ENCODE measurements around the gene SMARCB1. TPM values are rescaled to one million over a fixed set of nuclear protein-coding genes. Genes with fewer than 3 reads are reported as not detected.

Gene SMARCB1
- total RNA-seq, 4 donors from 2014 or later = 37.8 to 61.0 (median 47.7) TPM

DNA sequence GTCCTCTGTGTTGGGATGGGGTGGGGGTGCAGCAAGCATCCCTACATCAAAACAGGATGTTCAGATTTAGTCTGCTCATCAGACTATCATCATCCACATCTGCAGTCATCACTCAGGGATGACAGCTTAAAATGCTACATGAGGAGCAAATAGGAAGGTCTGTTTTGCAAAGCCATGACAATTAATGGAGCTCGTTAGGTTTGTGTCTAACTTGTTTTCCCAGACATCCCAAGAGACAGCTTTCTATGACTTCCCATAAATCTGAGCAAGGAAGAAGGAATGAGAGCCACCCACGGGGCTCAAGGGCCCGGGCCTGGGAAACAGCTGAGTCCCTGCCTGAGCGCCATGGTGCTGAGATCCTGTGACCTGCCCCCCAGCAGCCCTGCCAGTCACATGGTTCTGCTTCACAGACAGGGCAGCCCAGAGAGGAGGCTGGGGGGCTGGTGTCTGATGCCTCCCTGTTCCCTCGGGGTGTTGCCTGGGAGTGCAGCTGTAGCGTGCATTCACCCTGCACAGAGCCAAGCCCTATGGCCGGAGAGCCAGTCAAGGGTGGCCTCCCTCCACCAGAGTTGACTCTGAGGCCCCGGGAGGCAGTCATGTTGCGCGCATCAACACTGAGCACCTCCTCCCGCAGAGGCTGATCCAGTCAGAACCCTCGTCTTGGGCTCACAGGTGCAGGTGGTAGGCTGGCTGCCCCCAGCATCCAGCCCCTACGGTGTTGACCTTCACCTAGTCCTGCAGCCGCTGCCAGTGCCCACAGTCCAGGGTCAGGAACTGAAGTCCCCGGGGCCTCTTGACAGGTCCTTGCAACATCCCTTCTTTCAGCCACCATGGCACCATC lies 40.0 kb downstream of the SMARCB1 start:
- H3K36me3 ChIP-seq = peaks cover 40 to 100% (median 57%) of the 10 kb centered on the region in 3 donors
- intact Hi-C loops (cut with DNase I) = no loop called here
- DNase-seq = no peak
- TF ChIP-seq POLR2A (IDR thresholded peaks at IDR 0.05) = no peak
- TF ChIP-seq, protein P1, sequence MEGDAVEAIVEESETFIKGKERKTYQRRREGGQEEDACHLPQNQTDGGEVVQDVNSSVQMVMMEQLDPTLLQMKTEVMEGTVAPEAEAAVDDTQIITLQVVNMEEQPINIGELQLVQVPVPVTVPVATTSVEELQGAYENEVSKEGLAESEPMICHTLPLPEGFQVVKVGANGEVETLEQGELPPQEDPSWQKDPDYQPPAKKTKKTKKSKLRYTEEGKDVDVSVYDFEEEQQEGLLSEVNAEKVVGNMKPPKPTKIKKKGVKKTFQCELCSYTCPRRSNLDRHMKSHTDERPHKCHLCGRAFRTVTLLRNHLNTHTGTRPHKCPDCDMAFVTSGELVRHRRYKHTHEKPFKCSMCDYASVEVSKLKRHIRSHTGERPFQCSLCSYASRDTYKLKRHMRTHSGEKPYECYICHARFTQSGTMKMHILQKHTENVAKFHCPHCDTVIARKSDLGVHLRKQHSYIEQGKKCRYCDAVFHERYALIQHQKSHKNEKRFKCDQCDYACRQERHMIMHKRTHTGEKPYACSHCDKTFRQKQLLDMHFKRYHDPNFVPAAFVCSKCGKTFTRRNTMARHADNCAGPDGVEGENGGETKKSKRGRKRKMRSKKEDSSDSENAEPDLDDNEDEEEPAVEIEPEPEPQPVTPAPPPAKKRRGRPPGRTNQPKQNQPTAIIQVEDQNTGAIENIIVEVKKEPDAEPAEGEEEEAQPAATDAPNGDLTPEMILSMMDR (IDR thresholded peaks at IDR 0.05) = no peak
- H3K27ac ChIP-seq = peak overlapping the region in 1 of 4 donors; percentile 6
- H3K4me3 ChIP-seq = no peak overlapping the region
- no peaks in the 10 kb centered on the region for H3K4me1 ChIP-seq
- WGBS, 2 donors = 69 to 90% methylated on average over 4 to 6 of the region's 15 CpGs
- no peaks in the 10 kb centered on the region for H3K9me3 ChIP-seq
- no peaks in the 10 kb centered on the region for H3K27me3 ChIP-seq

DNA sequence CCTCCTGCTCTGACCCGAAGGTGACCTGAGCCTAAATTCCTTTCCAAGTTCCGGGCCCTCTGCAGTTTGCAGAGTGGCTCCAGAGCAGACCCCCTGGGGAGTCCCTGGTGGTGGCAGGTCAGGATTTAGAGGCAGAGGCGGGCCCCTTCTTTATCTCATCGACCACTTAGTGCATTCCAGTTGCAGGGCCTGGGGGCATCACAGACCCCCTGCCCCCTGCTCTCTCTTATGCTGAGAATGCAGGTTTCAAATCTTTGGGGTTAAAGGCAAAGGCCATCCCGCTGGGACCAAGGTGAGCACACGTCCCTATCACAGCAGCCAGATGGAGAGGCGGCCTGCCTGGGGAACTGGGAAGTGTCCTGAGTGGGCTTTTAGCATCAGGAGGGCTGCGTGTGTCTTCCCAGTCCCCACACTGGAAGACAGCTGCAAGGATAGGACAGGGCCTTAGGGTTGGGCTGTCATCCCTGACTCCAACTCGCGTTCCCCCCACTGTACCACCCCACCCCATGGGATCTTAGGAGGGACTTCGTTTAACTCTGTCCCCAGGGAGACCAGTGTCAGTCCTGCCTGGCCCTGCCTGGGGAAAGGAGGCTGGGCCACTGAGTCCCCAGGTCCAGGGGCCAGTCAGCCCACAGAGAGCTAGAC lies 40.7 kb downstream of the SMARCB1 start:
- Histone ChIP-seq H3K4me3 (no peak overlapping the region), H3K27ac (peak overlapping the region in 1 of 4 donors; percentile 25), H3K4me1 (no peaks in the 10 kb centered on the region), H3K9me3 (no peaks in the 10 kb centered on the region), H3K27me3 (no peaks in the 10 kb centered on the region), H3K36me3 (peaks cover 37 to 100% (median 54%) of the 10 kb centered on the region in 3 donors)
- DNase-seq = no peak
- TF ChIP-seq POLR2A (IDR thresholded peaks at IDR 0.05) = no peak
- TF ChIP-seq, protein P1 (IDR thresholded peaks at IDR 0.05) = no peak
- WGBS, 2 donors = 89 to 98% methylated on average over 5 to 6 of the region's 11 CpGs
- intact Hi-C loops (cut with DNase I) = no loop called here

DNA sequence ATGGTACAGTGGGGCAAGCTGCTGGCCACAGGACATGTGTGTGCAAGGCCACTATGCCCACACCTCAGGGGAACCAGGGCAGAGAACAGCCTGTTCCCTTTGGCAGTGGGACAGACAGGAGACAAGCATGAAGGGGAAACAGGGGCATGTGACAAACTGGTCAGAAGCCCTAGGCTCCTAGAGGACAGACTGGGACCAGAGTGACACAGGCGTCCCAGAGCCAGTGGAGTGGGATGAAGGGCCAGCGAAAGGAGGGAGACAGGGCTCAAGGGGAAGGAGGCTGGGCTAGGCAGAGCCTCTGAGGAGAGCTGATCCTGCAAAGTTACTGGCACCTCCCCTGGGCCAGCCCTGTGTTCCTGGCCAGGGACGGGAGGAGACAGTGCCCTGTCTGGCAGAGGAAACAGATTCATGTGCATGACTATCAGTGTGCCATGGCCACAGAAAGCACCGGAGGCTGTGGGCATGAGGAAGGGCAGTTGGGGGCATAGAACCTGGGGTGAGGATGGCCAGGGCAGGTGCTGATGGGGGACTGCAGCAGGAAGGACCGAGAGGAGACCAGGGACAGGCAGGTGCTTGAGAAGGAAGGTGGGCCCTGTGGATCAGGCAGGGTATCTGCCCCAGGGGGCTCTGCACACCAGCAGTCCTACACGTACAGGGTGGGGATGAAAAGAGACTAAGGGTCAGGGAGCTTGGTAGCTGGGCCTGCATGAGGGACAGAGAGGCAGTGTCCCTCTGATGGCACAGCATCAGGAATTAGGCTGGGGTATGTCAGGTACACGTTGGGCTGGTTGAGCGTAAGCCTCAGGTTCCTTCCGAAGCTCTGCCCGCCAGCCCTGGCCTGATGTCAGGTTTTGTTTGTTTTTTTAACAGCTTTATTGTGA lies 42.3 kb downstream of the SMARCB1 start:
- H3K36me3 ChIP-seq = peaks cover 48 to 100% (median 49%) of the 10 kb centered on the region in 3 donors
- intact Hi-C loops (cut with DNase I) = no loop called here
- no peaks in the 10 kb centered on the region for H3K4me1 ChIP-seq
- 85 to 86% methylated on average over 8 to 10 of the region's 10 CpGs for WGBS, 2 donors
- no peak overlapping the region for H3K27ac ChIP-seq
- H3K27me3 ChIP-seq = no peaks in the 10 kb centered on the region
- DNase-seq = no peak
- no peaks in the 10 kb centered on the region for H3K9me3 ChIP-seq
- no peak for TF ChIP-seq POLR2A (IDR thresholded peaks at IDR 0.05)
- TF ChIP-seq, protein P1 (IDR thresholded peaks at IDR 0.05) = no peak
- H3K4me3 ChIP-seq = no peak overlapping the region

DNA sequence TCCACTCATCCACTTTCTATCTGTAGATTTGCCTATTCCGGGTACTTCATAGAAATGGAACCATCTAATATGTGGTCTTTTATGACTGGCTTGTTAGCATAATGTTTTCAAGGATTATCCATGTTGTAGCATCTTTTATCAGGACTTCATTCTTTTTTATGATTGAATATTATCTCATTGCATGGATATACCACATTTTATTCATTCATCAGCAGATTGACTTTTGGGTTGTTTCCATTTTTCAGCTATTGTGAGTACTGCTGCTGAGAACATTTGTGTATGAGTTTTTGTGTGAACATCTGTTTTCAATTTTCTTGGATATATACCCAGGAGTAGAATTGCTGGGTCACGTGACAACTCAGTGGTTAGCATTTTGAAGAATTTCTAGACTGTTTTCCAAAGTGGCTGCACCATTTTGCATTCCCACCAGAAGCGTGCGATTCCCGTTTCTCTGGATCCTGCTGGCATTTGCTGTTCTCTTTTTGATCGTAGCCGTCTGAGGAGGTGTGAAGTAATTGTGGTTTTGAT lies 43.1 kb downstream of the SMARCB1 start:
- Histone ChIP-seq H3K4me1 (peaks cover 0 to 3% (median 0%) of the 10 kb centered on the region in 3 donors), H3K36me3 (peaks cover 49 to 100% (median 52%) of the 10 kb centered on the region in 3 donors), H3K9me3 (no peaks in the 10 kb centered on the region), H3K4me3 (no peak overlapping the region), H3K27me3 (no peaks in the 10 kb centered on the region), H3K27ac (no peak overlapping the region)
- intact Hi-C loops (cut with DNase I) = no loop called here
- no peak for DNase-seq
- 68% methylated on average over 7 of the region's 7 CpGs for WGBS, 2 donors
- no peak for TF ChIP-seq POLR2A (IDR thresholded peaks at IDR 0.05)
- TF ChIP-seq, protein P1 (IDR thresholded peaks at IDR 0.05) = no peak
